ENCODE results near the gene KCTD17.
A peak's percentile ranks its signal among the peaks of the same experiment; 100 is the strongest.

KCTD17 gene

DNA sequence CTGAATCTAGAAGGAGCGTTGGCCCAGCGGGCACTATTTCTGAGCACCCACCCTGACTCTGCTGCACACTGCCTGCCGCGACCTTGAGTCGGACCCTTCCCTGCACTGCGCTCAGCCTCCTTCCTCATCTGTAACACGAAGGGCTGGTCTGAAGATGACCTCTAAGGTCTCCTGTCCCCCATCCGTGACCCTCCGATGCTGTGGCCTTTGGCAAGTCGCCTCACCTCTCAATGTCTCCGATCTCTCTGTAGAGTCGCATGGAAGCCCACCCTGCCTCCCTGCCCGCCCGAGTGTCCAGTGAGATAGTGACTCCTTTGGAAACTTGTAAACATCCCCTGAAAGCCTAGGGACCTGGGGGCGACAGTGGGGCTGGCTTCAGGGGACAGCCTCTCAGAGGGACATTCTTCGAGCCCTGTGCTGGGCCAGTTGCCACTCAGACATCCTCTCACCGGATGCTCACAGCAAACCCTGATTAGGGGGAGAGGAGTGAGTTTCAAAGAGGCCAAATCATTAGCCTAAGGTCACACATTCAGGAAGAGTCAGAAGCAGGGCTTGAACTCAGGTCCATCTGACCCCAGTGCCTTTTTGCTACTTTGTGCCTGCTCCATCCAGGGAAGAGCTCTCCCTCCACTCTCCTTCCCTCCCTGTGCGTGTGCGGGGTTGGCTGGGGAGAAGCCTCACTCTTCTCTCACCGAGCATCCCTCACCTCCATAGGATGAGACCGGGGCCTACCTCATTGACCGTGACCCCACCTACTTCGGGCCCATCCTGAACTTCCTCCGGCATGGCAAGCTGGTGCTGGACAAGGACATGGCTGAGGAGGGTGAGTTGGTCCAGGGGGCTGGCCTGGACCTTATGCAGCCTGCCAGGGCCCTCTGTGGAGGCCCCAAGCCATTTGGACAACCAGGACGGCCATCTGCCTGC, 1.1 kb downstream of the KCTD17 start:
- Histone ChIP-seq H3K36me3 (ENCODE audit: insufficient read depth, low read length) (no peaks in the 10 kb centered on the region), H2AFZ (ENCODE audit: low read length) (no peak overlapping the region), H4K20me1 (ENCODE audit: insufficient read depth, low read length) (no peaks in the 10 kb centered on the region), H3K27me3 (ENCODE audit: insufficient read depth, low read length) (peaks cover 5% of the 10 kb centered on the region; the same call in 1 of the 2 replicates), H3K4me3 (ENCODE audit: low read depth, low read length, poor library complexity, severe bottlenecking) (peak overlapping the region; percentile 64), H3K9me2 (ENCODE audit: low read depth, low read length) (no peaks in the 10 kb centered on the region), H3K27ac (ENCODE audit: low read depth, low read length, poor library complexity, severe bottlenecking) (no peak overlapping the region), H3F3A (ENCODE audit: insufficient read depth, low read length) (no peaks in the 10 kb centered on the region), H3K9ac (ENCODE audit: low read length) (no peak overlapping the region; the same call in 1 of the 2 replicates), H3K9me3 (ENCODE audit: low read length) (no peaks in the 10 kb centered on the region), H3K4me1 (ENCODE audit: insufficient read depth, low read length, severe bottlenecking) (peaks cover 9% of the 10 kb centered on the region), H3K79me2 (ENCODE audit: insufficient read depth, low read length) (no peaks in the 10 kb centered on the region), H3K4me2 (ENCODE audit: low read length) (peak overlapping the region; percentile 78; the same call in 1 of the 2 replicates)
- TF ChIP-seq, protein P1, sequence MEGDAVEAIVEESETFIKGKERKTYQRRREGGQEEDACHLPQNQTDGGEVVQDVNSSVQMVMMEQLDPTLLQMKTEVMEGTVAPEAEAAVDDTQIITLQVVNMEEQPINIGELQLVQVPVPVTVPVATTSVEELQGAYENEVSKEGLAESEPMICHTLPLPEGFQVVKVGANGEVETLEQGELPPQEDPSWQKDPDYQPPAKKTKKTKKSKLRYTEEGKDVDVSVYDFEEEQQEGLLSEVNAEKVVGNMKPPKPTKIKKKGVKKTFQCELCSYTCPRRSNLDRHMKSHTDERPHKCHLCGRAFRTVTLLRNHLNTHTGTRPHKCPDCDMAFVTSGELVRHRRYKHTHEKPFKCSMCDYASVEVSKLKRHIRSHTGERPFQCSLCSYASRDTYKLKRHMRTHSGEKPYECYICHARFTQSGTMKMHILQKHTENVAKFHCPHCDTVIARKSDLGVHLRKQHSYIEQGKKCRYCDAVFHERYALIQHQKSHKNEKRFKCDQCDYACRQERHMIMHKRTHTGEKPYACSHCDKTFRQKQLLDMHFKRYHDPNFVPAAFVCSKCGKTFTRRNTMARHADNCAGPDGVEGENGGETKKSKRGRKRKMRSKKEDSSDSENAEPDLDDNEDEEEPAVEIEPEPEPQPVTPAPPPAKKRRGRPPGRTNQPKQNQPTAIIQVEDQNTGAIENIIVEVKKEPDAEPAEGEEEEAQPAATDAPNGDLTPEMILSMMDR (IDR thresholded peaks at IDR 0.05; ENCODE audit: low read length) = no peak
- TF ChIP-seq EZH2 (IDR thresholded peaks at IDR 0.05; ENCODE audit: borderline replicate concordance, low read length) = no peak

DNA sequence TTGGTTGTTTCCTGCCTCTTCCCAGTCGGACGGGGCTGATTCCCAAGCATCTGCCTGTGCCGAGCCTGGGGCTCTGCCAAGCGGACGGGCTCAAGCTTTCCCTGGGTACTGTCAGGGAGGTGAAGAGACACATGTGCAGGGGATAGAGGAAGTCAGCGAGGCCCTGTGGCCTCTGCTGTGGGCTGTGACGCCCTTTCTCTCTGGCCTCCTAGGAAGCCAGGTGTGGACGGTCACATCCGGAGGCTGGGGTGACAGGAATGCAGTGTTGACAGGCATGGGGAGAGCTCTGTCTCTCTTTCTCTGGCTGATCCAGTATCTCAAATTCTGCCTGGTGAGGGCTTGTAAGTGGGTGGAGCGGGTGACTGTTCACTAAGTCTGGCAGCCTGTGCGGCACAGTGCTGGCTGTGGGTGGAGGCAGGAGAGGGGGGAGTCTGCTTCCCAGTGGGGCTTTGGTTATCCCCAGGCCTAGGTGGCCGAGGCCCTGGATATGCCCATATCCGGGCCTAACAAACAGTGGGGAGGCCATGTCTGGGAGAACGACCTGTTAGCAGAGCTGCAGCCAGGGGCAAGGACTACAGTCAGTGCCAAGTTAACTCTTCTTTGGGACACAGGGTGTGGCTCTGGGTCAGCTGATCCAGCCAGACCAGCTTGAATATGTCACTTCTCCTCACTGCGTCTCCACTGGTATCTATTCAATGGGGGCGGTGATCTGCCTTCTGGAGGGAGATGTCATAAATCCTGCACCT, 1.9 kb downstream of the KCTD17 start:
- Histone ChIP-seq H3K9ac (ENCODE audit: low read length) (no peak overlapping the region), H3F3A (ENCODE audit: insufficient read depth, low read length) (no peaks in the 10 kb centered on the region), H3K27ac (ENCODE audit: low read depth, low read length, poor library complexity, severe bottlenecking) (no peak overlapping the region), H2AFZ (ENCODE audit: low read length) (no peak overlapping the region), H3K4me2 (ENCODE audit: low read length) (no peak overlapping the region), H3K9me2 (ENCODE audit: low read depth, low read length) (no peaks in the 10 kb centered on the region), H3K79me2 (ENCODE audit: insufficient read depth, low read length) (no peaks in the 10 kb centered on the region), H3K4me3 (ENCODE audit: low read depth, low read length, poor library complexity, severe bottlenecking) (no peak overlapping the region), H3K27me3 (ENCODE audit: insufficient read depth, low read length) (peaks cover 5% of the 10 kb centered on the region; the same call in 1 of the 2 replicates), H4K20me1 (ENCODE audit: insufficient read depth, low read length) (no peaks in the 10 kb centered on the region), H3K36me3 (ENCODE audit: insufficient read depth, low read length) (no peaks in the 10 kb centered on the region), H3K4me1 (ENCODE audit: insufficient read depth, low read length, severe bottlenecking) (peaks cover 9% of the 10 kb centered on the region), H3K9me3 (ENCODE audit: low read length) (no peaks in the 10 kb centered on the region)
- TF ChIP-seq EZH2 (IDR thresholded peaks at IDR 0.05; ENCODE audit: borderline replicate concordance, low read length) = no peak
- TF ChIP-seq, protein P1 (IDR thresholded peaks at IDR 0.05; ENCODE audit: low read length) = no peak

DNA sequence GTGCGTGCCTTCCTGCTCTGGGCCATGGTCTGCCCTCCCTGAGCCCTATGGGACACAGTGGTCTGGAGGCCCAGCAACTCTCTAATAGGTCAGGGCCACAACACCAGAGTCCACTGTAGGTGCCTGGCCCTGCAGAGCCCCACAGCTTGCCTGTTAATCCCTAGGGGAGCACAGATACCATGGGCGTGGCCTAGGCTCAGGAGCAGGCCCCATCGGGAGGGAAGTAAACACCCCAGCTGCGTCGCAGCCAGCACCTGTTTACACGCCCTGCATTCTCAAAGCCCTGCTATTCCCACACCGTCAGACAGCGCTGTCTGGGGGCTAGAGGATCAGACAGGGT, 2.5 kb downstream of the KCTD17 start:
- H3K27me3 ChIP-seq (ENCODE audit: insufficient read depth, low read length) = peaks cover 5% of the 10 kb centered on the region; the same call in 1 of the 2 replicates
- no peaks in the 10 kb centered on the region for H3K79me2 ChIP-seq (ENCODE audit: insufficient read depth, low read length)
- H3K4me1 ChIP-seq (ENCODE audit: insufficient read depth, low read length, severe bottlenecking) = peaks cover 9% of the 10 kb centered on the region
- H3K4me3 ChIP-seq (ENCODE audit: low read depth, low read length, poor library complexity, severe bottlenecking) = no peak overlapping the region
- no peaks in the 10 kb centered on the region for H3K9me3 ChIP-seq (ENCODE audit: low read length)
- H4K20me1 ChIP-seq (ENCODE audit: insufficient read depth, low read length) = no peaks in the 10 kb centered on the region
- H3F3A ChIP-seq (ENCODE audit: insufficient read depth, low read length) = no peaks in the 10 kb centered on the region
- no peaks in the 10 kb centered on the region for H3K9me2 ChIP-seq (ENCODE audit: low read depth, low read length)
- no peak overlapping the region for H3K27ac ChIP-seq (ENCODE audit: low read depth, low read length, poor library complexity, severe bottlenecking)
- H2AFZ ChIP-seq (ENCODE audit: low read length) = no peak overlapping the region
- H3K4me2 ChIP-seq (ENCODE audit: low read length) = no peak overlapping the region
- no peaks in the 10 kb centered on the region for H3K36me3 ChIP-seq (ENCODE audit: insufficient read depth, low read length)
- no peak overlapping the region for H3K9ac ChIP-seq (ENCODE audit: low read length)
- TF ChIP-seq, protein P1 (IDR thresholded peaks at IDR 0.05; ENCODE audit: low read length) = no peak
- TF ChIP-seq EZH2 (IDR thresholded peaks at IDR 0.05; ENCODE audit: borderline replicate concordance, low read length) = no peak
